ENCODE data around the gene KLHDC1. TPM values are rescaled to one million over a fixed set of nuclear protein-coding genes. Genes with fewer than 3 reads are reported as not detected.
"Not testable (repeated sequence)": the region's sequence is repeated elsewhere in the genome, so short reads cannot be mapped to it uniquely, and the experiment has no call there.

Gene KLHDC1
- total RNA-seq, 2 donors from 2014 or later: 1.7 to 2.4 TPM

- Mint-ChIP-seq H3K27ac (no peak overlapping the region), H3K36me3 (no peaks in the 10 kb centered on the region), H3K4me1 (ENCODE audit: low read depth in 2 of 2) (no peaks in the 10 kb centered on the region), H3K4me3 (no peak overlapping the region), H3K27me3 (no peaks in the 10 kb centered on the region), H3K9me3 (no peaks in the 10 kb centered on the region)
- ATAC-seq (no peak), DNase-seq (ENCODE audit: low spot score) (no peak)
Observed at GRCh38 chr14:49754570-49755097, 61.7 kb downstream of the KLHDC1 start.

- Mint-ChIP-seq H3K4me3 (no peak overlapping the region), H3K27me3 (peaks cover 0 to 2% of the 10 kb centered on the region in 2 donors), H3K27ac (no peak overlapping the region), H3K9me3 (no peaks in the 10 kb centered on the region), H3K4me1 (ENCODE audit: low read depth in 2 of 2) (no peaks in the 10 kb centered on the region), H3K36me3 (no peaks in the 10 kb centered on the region)
- DNase-seq (ENCODE audit: low spot score) (no peak), ATAC-seq (no peak)
Observed at GRCh38 chr14:49755378-49755777, 62.5 kb downstream of the KLHDC1 start.

- peaks cover 0 to 2% of the 10 kb centered on the region in 2 donors for H3K27me3 Mint-ChIP-seq
- peaks cover 4% of the 10 kb centered on the region in 2 donors for H3K4me1 Mint-ChIP-seq (ENCODE audit: low read depth in 2 of 2)
- H3K36me3 Mint-ChIP-seq: no peaks in the 10 kb centered on the region
- H3K4me3 Mint-ChIP-seq: no peak overlapping the region
- DNase-seq (ENCODE audit: low spot score) (no peak), ATAC-seq (no peak)
- H3K9me3 Mint-ChIP-seq: no peaks in the 10 kb centered on the region
- H3K27ac Mint-ChIP-seq: peak overlapping the region in 1 of 2 donors; percentile 11
Observed at GRCh38 chr14:49761839-49762551, 69.1 kb downstream of the KLHDC1 start.

- H3K27me3 Mint-ChIP-seq: no peaks in the 10 kb centered on the region
- H3K27ac Mint-ChIP-seq: peak overlapping the region; percentile 89 to 96
- ATAC-seq: no peak
- DNase-seq (ENCODE audit: low spot score): no peak
- H3K4me3 Mint-ChIP-seq: peak overlapping the region; percentile 86
- peaks cover 17 to 41% of the 10 kb centered on the region in 2 donors for H3K4me1 Mint-ChIP-seq (ENCODE audit: low read depth in 2 of 2)
- no peaks in the 10 kb centered on the region for H3K9me3 Mint-ChIP-seq
- no peaks in the 10 kb centered on the region for H3K36me3 Mint-ChIP-seq
Observed at GRCh38 chr14:49766839-49767238, 73.9 kb downstream of the KLHDC1 start.

- no peak for ATAC-seq
- H3K27me3 Mint-ChIP-seq: no peaks in the 10 kb centered on the region
- DNase-seq (ENCODE audit: low spot score): no peak
- peak overlapping the region; percentile 86 for H3K4me3 Mint-ChIP-seq
- H3K36me3 Mint-ChIP-seq: no peaks in the 10 kb centered on the region
- no peaks in the 10 kb centered on the region for H3K9me3 Mint-ChIP-seq
- peak overlapping the region; percentile 89 to 96 for H3K27ac Mint-ChIP-seq
- H3K4me1 Mint-ChIP-seq (ENCODE audit: low read depth in 2 of 2): peaks cover 17 to 41% of the 10 kb centered on the region in 2 donors
Observed at GRCh38 chr14:49767270-49767570, 74.3 kb downstream of the KLHDC1 start.

GRCh38 chr14:49767571-49768300, 74.8 kb downstream of the KLHDC1 start, which contains the start of gene KLHDC2:
TSS of gene KLHDC2 (plus strand) at chr14:49768153. CDS start at chr14:49768469, 316 bp downstream.
- no peaks in the 10 kb centered on the region for H3K36me3 Mint-ChIP-seq
- no peaks in the 10 kb centered on the region for H3K27me3 Mint-ChIP-seq
- peaks cover 17 to 41% of the 10 kb centered on the region in 2 donors for H3K4me1 Mint-ChIP-seq (ENCODE audit: low read depth in 2 of 2)
- H3K4me3 Mint-ChIP-seq: peak within 1 kb of the TSS; percentile 97
- DNase-seq (ENCODE audit: low spot score): peak; percentile 96
- H3K9me3 Mint-ChIP-seq: no peaks in the 10 kb centered on the region
- peak; percentile 94 to 96 for ATAC-seq
- H3K27ac Mint-ChIP-seq: peak within 1 kb of the TSS; percentile 89 to 96

- H3K4me1 Mint-ChIP-seq (ENCODE audit: low read depth in 2 of 2): peaks cover 17 to 41% of the 10 kb centered on the region in 2 donors
- peak overlapping the region; percentile 97 for H3K4me3 Mint-ChIP-seq
- H3K36me3 Mint-ChIP-seq: no peaks in the 10 kb centered on the region
- DNase-seq (ENCODE audit: low spot score): peak; percentile 74
- no peaks in the 10 kb centered on the region for H3K27me3 Mint-ChIP-seq
- no peaks in the 10 kb centered on the region for H3K9me3 Mint-ChIP-seq
- peak; percentile 63 to 65 for ATAC-seq
- H3K27ac Mint-ChIP-seq: peak overlapping the region; percentile 89 to 96
Observed at GRCh38 chr14:49768301-49769121, 75.6 kb downstream of the KLHDC1 start.

GRCh38 chr14:49769171-49769570, 76.3 kb downstream of the KLHDC1 start:
- Mint-ChIP-seq H3K27me3 (no peaks in the 10 kb centered on the region), H3K4me3 (peak overlapping the region; percentile 97), H3K36me3 (no peaks in the 10 kb centered on the region), H3K4me1 (ENCODE audit: low read depth in 2 of 2) (peaks cover 17 to 41% of the 10 kb centered on the region in 2 donors), H3K27ac (peak overlapping the region; percentile 89 to 96), H3K9me3 (no peaks in the 10 kb centered on the region)
- DNase-seq (ENCODE audit: low spot score) (no peak), ATAC-seq (no peak)

- no peaks in the 10 kb centered on the region for H3K9me3 Mint-ChIP-seq
- peak overlapping the region; percentile 97 for H3K4me3 Mint-ChIP-seq
- no peak for ATAC-seq
- peaks cover 17 to 41% of the 10 kb centered on the region in 2 donors for H3K4me1 Mint-ChIP-seq (ENCODE audit: low read depth in 2 of 2)
- no peaks in the 10 kb centered on the region for H3K36me3 Mint-ChIP-seq
- no peaks in the 10 kb centered on the region for H3K27me3 Mint-ChIP-seq
- no peak for DNase-seq (ENCODE audit: low spot score)
- H3K27ac Mint-ChIP-seq: peak overlapping the region; percentile 89 to 96
Observed at GRCh38 chr14:49769581-49770211, 76.8 kb downstream of the KLHDC1 start.

- Mint-ChIP-seq H3K27ac (peak overlapping the region; percentile 12 to 28), H3K9me3 (no peaks in the 10 kb centered on the region), H3K36me3 (no peaks in the 10 kb centered on the region), H3K4me3 (peak overlapping the region; percentile 97), H3K4me1 (ENCODE audit: low read depth in 2 of 2) (peaks cover 20 to 41% of the 10 kb centered on the region in 2 donors), H3K27me3 (no peaks in the 10 kb centered on the region)
- ATAC-seq (no peak), DNase-seq (ENCODE audit: low spot score) (no peak)
Observed at GRCh38 chr14:49770212-49770817, 77.4 kb downstream of the KLHDC1 start.

- H3K4me3 Mint-ChIP-seq; H3K27me3 Mint-ChIP-seq; H3K27ac Mint-ChIP-seq; ATAC-seq; H3K36me3 Mint-ChIP-seq; H3K9me3 Mint-ChIP-seq; DNase-seq (ENCODE audit: low spot score): not testable (repeated sequence)
- peaks cover 20 to 41% of the 10 kb centered on the region in 2 donors for H3K4me1 Mint-ChIP-seq (ENCODE audit: low read depth in 2 of 2)
Observed at GRCh38 chr14:49771691-49772090, 78.8 kb downstream of the KLHDC1 start.

GRCh38 chr14:49774106-49774505, 81.2 kb downstream of the KLHDC1 start:
- H3K9me3 Mint-ChIP-seq: no peaks in the 10 kb centered on the region
- ATAC-seq: no peak
- peaks cover under 1% of the 10 kb centered on the region for H3K36me3 Mint-ChIP-seq
- DNase-seq (ENCODE audit: low spot score): no peak
- no peaks in the 10 kb centered on the region for H3K27me3 Mint-ChIP-seq
- no peak overlapping the region for H3K27ac Mint-ChIP-seq
- H3K4me1 Mint-ChIP-seq (ENCODE audit: low read depth in 2 of 2): peaks cover 7 to 20% of the 10 kb centered on the region in 2 donors
- no peak overlapping the region for H3K4me3 Mint-ChIP-seq

- Mint-ChIP-seq H3K9me3 (no peaks in the 10 kb centered on the region), H3K36me3 (peaks cover 20% of the 10 kb centered on the region), H3K4me1 (ENCODE audit: low read depth in 2 of 2) (peaks cover 0 to 4% of the 10 kb centered on the region in 2 donors), H3K4me3 (no peak overlapping the region), H3K27me3 (no peaks in the 10 kb centered on the region), H3K27ac (no peak overlapping the region)
- DNase-seq (ENCODE audit: low spot score) (no peak), ATAC-seq (no peak)
Observed at GRCh38 chr14:49778421-49778820, 85.5 kb downstream of the KLHDC1 start.

All from natural killer cell treated with Interleukin-12 subunit alpha and Interleukin-12 subunit beta and Interleukin-15 and Interleukin-18, amount 100 ng/mL, for 72 hours (primary cell).